Femur (tissue), 1 donor: ENCODE results near the gene CDKN2A.

Experiments
- DNase-seq: peaks from one replicate; pipeline ENCODE4 v3.0.0-alpha.2; 2017

CDKN2A gene

DNA sequence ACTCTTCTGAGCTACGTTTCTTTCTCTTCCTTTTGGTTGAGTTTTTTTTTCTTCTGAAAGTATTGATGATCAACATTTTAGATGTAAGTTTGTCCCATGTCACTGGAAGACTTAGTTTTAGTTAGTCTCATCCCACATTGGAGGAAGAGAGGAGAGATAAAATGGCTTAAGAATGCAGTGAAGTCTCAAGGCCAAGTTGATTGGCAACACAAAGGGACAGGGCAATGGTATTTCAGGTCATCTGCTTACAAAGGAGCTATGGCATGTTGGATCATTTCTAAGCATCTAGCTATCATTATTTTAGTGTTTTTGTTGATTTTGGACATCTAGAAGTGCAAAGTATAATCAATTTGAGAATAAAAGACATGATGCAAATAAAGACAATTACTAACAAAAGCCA, 58.6 kb downstream of the CDKN2A start:
- DNase-seq = no peak

DNA sequence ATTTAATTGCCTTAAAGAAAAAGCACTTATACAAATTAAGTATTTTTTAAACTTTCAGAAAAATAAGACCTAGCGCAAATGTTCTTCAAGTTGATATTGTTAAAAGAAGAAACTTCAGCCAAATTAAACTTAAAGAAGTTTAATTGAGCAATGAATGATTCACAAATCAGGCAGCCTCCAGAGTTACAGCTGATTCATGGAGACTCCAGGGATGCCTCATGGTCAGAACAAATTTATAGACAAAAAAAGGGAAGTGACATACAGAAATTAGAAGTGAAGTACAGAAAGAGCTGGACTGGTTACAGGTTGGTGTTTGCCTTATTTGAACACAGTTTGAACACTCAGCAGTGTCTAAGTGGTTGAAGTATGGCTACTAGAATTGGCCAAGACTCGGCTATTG, 60.3 kb downstream of the CDKN2A start:
- DNase-seq = no peak

DNA sequence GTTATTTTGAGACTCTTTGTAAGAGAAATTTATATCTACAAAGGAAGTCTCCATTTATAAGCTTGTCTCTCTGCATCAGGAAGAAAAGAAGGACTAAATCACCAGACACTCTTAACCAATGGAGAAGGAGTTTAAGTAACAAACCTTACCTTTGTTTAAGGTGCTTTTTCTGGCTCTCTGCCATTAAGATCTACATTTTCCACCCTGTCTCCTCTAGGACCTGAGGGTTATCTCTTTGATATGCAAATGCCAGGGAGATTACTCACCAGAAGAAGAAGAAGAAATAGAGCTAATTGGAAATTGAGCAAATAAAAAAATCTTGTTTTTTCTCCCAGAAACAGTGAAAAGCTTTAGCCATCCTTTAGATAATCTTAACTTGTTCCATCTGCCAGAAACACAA, 60.9 kb downstream of the CDKN2A start:
- DNase-seq = no peak

DNA sequence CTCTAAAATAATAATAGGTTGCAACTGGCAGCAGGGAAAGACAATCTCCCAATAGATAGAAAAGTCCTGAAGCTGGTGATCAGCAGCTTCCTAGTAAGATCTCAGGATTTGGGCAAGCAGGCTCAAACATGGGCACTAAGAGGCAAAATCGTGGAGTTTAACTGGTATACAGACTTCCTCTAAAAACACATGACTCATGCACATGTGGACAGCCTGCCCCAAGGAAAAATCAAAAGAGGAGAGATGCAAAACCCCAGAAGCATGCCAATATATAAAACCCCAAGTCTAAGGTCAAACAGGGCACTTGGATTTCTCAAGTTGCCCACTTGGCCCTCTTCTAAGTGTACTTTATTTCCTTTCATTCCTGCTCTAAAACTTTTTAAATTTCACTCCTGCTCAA, 62.8 kb downstream of the CDKN2A start:
- no peak for DNase-seq

DNA sequence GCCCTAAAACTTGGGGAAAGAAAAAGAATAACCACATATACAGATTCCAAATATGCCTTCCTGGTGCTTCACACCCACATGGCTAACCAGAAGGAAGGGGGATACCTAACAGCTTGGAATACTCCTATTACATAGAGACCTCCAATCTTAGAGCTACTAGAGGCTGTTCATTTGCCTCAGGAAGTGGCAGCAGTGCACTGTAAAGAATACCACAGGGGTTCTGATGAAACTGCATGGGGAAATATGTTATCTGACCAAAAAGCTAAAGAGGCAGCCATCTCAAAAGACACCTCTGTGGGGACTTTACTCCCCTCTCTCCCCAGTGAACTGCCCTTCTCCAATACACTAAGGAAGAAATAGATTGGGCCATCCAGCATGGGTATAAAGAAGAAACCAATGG, 66.4 kb downstream of the CDKN2A start:
- DNase-seq = no peak

DNA sequence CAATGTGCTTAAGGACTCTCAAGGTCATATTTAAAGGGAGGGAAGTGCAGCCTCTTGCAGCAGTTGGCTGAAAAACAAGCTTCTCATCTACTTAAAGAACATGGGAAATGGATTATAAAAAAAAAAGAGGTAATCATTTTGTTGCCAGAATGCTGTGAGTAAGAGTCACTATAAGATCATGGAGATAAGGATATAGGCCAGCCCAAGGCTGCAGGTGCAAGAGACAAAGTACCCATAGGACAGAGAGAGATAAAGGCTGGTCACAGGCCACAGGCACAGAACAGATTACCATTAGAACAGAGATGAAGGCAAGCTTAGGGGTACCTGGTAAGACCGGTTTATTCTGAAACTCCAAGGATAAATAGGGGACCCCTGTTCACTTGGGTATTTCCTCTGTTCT, 70.5 kb downstream of the CDKN2A start:
- no peak for DNase-seq

DNA sequence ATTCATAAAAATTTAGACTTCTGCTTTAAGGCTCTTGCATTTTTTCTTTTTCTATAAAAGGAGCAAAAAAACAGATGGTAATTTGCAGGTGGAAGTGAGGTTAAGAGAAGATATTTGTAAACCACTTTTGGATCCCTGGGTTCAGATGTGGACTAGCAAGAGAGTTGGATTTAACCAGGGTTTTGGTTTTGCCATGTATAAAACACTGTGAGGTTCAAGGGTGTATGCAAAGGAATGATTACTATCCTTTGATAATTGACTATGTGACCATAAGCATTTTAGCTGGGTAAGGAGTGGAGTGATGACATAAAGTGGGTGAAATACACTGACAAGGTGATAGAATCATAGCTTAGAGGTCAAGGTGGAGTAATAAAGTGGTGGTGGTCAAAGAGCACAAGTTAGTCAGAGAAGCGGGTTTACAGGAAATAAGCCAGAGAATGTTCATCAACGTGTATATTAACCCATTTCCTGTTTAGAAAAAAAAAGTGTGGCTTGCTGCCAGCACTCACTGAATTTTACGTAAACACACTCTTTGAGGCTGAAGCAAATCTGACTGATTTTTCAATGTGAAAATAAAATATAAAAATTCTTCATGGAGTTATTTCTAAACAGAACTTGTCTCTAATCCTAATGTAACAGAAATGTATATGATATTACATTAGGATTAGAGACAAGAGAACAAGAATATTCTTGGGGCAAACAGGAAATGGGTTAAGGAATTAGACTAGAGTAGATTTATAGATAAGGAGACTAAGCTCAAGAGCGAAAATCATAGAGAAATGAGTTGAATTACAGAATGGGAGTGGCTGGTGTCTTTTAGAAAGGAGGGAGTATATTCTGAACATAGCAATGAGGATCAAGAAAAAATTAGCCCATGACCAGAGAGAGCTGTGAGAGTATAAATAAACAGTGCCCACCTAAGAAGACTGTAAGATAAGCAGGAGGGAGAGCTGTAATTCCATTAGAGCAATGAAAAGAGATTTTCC, 74.5 kb downstream of the CDKN2A start:
- no peak for DNase-seq
